ENCODE results near the gene KRT14. TPM values are rescaled to one million over a fixed set of nuclear protein-coding genes. Genes with fewer than 3 reads are reported as not detected.
"Not testable (repeated sequence)": the region's sequence is repeated elsewhere in the genome, so short reads cannot be mapped to it uniquely, and the experiment has no call there.

The KRT14 gene
- total RNA-seq, result not detected
- long read RNA-seq, result 0 reads

DNA sequence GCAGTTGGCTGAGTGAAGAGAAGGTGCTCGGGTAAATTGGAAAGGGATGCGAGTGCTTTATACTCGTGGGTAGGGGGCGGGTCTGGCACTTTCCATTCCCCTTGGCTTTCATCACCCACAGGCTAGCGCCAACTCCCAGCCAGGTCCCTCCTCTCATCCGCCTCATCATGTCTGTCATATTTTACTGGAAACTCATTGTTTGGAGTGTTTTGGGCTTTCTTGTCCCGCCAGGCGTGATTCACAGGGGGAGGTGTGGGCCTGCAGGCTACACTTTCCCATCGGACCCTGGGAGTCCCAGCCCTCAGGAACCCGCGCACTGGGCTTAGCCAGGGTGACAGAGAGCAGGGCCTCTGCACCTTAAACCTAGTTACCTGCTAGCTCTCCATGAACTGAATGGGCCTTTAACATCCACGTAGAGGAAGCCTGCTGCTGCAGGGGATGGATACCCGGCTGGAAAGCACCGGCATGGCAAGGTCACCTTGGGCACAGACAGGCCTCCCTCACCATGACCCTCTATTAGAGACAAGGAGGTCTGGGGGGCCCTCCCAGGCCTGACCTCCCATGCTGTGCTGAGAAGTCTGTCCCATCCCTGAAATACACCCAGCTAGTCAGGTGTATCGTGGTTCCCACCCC is at the start of gene KRT14:
Gene KRT14, minus strand, starts transcription at position 33 of the 633 bp plus-strand sequence. CDS start 61 bp downstream, outside the sequence.
- ATAC-seq (no peak), DNase-seq (no peak)
- intact Hi-C loops (cut with micrococcal nuclease), result no loop called here

DNA sequence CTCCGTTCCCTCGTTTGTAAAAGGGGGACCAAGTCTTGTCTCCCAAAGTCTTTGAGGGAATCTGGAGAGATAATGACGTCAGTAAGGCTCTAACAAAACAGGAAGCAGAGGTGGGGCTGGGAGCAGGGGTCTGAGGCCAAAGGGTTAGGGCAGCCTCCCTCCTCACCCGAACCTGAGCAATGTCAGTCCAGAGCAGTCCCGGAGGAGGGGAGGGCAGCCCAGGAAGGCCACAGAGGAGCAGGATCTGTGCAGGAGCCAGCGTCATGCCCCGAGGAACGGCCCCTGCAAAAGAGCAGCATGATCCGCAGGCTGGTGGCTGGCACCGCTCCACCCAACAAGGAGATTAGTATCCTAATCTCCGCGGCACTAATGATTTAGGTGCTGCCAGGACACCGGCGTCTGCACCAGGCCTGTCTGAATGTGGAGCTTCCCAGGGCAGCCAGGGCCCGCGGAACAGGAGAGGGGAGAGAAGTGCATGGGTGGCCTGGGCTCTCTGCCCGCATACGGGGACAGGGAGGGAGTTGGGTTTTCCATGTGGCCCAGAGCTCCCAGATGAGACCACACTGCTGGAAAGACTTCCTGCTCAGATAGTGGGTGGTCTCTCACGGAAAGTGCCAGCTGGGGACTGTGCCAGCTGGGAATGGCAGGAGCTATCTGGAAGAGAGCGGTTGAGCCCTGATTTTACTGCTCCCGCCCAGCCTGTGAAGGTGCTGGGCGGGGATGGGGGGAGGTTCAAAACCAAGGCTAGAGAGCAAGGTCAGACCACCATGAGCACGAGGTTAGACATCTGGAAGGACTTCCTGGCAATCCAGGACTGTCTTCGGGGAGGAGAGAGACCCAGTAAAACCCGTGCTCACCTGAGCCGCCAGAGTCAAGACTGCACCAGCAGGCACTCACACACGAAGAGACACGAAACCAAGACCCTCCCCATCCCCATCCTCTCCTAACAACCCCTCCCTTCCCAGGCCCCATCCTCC is 48.7 kb upstream of the KRT14 start:
- peak; percentile 75 for DNase-seq
- intact Hi-C loops (cut with micrococcal nuclease), result no loop called here
- peak; percentile 92 for ATAC-seq

GRCh38 chr17:41634639-41635038 is 47.9 kb upstream of the KRT14 start:
- intact Hi-C loops (cut with micrococcal nuclease), result no loop called here
- ATAC-seq, result no peak
- DNase-seq, result no peak

DNA sequence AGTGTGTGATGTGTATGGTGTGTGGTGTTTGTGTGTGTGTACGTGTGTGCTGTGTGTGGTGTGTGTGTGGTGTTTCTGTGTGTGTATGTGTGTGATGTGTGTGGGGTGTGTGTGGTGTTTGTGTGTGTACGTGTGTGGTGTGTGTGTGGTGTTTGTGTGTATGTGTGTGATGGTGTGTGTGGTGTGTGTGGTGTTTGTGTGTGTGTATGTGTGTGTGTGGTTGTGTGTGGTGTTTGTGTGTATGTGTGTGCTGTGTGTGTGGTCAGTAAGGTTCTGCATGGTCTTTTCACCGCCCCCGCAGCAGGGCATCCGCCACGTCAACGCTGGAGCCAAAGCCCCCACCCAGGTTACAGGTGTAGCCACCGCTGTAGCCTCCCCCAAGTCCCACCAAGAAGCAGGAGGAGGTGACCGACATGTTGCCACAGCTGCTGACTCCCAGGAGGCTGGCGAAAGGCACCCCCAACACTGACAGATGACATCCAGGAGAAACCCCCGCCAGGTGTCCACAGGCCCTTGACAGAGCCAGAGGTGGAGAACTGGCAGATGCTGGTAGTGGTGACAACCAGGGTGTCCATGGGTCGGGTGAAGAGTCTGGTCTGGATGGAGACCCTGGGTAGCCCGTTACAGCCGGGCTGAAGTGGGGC is 47.0 kb upstream of the KRT14 start:
- ATAC-seq (no peak), DNase-seq (no peak)
- intact Hi-C loops (cut with micrococcal nuclease), result no loop called here

GRCh38 chr17:41632482-41633105 is 45.9 kb upstream of the KRT14 start:
- DNase-seq, result no peak
- intact Hi-C loops (cut with micrococcal nuclease), result no loop called here
- ATAC-seq, result no peak

DNA sequence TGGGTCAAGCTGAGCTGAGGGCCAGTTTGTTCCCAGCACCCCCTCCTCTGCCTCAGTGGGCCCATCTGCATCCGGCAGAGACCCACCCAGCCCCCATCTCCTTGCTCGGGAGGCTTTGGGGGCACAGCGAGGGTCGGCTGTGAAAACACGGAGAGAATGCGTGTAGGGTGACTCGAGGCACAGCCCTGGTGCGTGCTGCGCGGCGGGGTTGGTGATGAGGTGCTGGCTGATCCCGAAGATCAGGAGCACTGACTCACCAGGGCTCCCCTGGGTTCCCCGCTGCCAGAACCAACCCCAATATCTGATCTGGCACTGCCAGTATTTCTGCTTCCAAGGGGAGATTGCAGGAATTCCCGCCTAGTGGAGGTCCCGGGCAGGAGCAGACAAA is 45.2 kb upstream of the KRT14 start:
- DNase-seq (no peak), ATAC-seq (no peak)
- intact Hi-C loops (cut with micrococcal nuclease), result no loop called here

GRCh38 chr17:41631025-41631897 is 44.6 kb upstream of the KRT14 start:
- ATAC-seq (no peak), DNase-seq (no peak)
- intact Hi-C loops (cut with micrococcal nuclease), result no loop called here

DNA sequence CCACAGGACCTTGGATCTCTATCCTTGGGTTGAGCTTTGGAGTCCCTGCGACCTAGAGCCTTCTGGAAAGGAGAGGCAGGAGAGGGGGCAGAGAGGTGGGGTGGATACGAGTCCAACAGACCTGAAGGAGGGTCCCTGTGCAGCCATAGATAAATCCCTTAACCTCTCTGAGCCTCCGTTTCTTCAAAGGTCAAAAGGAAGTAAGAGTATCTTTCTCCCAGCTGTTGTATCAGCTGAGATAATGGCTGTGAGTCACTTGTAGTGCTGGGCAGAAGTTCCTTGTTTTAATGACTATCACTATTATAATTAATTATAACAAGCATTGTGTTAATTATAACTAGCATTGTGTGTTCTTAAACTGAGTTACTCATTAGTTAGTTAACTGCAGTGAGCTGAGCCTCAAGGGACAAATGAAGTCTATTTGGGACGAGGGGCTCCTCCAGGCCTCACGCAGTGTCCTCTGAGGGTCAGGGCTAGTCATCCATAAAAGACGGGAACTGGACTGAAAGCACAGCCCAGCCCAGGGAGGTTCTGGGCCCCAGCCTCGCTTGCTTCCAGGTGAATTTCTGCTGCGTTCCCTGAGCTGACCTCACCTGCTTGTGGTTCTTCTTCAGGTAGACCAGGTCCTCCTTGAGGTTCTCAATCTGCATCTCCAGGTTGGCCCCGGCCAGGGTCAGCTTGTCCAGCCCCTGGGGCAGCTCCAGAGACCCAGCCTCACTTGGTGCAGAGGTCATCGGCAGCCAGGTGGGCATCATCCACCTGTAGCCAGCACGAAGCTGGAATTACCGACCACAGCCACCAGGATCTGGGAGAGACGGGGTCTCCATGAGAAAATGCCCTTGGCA is 43.4 kb upstream of the KRT14 start:
- ATAC-seq (no peak), DNase-seq (peak; percentile 7)
- intact Hi-C loops (cut with micrococcal nuclease), result no loop called here

DNA sequence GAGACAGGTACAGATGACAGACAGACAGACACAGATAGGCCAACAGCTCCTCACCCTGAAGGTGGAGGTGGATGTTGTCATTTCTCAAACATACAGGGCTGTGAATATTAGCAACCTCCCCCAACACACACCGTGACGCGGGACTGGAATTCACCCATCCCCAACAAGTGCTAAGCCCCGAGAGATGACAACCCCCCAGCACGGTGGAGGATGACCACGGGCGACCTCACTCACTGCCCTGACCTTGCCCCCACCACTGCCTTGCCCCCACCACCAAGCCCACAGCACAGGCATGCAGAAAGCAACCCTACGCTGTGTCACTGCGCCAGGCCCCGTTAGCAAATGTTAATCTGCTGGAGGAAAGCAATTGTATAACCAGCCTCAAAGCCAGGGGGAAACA is 42.6 kb upstream of the KRT14 start:
- no peak for DNase-seq

GRCh38 chr17:41628621-41629255 is 42.0 kb upstream of the KRT14 start:
- ATAC-seq; intact Hi-C loops (cut with micrococcal nuclease): not testable (repeated sequence)
- peak; percentile 15 for DNase-seq

More for the DNA sequence above, 42.6 kb upstream of the KRT14 start:
- no peak for ATAC-seq
- intact Hi-C loops (cut with micrococcal nuclease), result no loop called here

- peak; percentile 11 for DNase-seq
- ATAC-seq; intact Hi-C loops (cut with micrococcal nuclease): not testable (repeated sequence)
Measured at GRCh38 chr17:41628073-41628370, 41.3 kb upstream of the KRT14 start.

GRCh38 chr17:41627316-41628072 is 40.8 kb upstream of the KRT14 start:
- DNase-seq, result peak; percentile 14

GRCh38 chr17:41626914-41627295 is 40.2 kb upstream of the KRT14 start:
- ATAC-seq; intact Hi-C loops (cut with micrococcal nuclease); DNase-seq: not testable (repeated sequence)

More at GRCh38 chr17:41627316-41628072, 40.8 kb upstream of the KRT14 start:
- intact Hi-C loops (cut with micrococcal nuclease), result no loop called here
- ATAC-seq, result no peak

DNA sequence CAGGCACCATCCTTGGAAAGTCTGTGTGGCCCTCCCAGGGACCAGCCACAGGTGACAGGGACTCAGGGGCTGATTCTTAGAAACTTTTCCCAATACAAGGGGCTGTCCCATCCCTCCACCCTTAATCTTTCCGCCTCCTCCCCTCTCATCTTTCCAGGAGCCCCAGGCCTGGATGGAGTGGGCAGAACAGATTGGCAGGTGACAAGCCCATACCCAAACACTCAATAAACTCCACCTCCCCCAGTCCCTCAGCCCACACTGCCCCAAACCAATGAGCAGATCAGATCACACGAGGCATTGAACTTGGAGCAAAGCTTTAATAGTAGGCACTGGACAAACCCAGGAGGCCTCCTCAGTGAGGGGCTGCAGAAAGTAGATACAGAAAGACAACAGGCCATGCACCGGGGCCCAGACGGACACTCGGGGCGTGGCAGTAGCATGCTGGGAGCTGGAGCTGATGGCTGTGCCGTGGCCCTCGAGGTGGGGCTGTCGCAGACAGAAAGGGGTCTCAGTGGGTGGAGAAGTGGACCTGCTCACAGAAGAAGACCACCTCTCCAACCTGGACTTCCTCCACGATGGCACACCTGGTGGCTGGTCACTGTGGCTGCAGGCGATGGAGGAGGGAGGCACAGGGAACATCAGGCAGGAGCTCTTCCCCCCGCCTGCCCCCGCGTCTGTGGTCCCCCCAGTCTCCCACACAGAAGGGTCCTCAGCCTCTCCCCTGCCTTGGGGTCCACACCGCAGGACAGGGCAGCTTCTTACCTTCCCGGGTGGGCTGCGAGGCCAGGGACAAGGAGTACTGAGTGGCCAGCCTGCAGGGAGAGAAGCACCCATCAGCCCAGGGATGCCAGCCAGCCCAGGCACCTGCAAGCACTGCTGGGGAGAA is 39.6 kb upstream of the KRT14 start:
- intact Hi-C loops (cut with micrococcal nuclease); ATAC-seq: not testable (repeated sequence)
- DNase-seq, result peak; percentile 12

GRCh38 chr17:41625602-41626001 is 38.9 kb upstream of the KRT14 start:
- DNase-seq (peak; percentile 46), ATAC-seq (no peak)
- intact Hi-C loops (cut with micrococcal nuclease), result no loop called here

Data from left ventricle myocardium superior (tissue), 1 donor.